Liver (tissue), 9 donors: Measurements from ENCODE around the gene SEMA4B. TPM values are rescaled to one million over a fixed set of nuclear protein-coding genes. Genes with fewer than 3 reads are reported as not detected.

Source experiments
- DNase-seq: peaks from one replicate; pipeline ENCODE4 v3.0.0-alpha.2; 2017; ENCODE audit warnings: low spot score
- H3K27ac ChIP-seq, 2 donors: one replicate each; pipeline ENCODE4 v1.7.0; 2013; ENCODE audit warnings: inconsistent platforms in 2 of 2, low read length in 2 of 2, control low read depth in 1 of 2, low read depth in 1 of 2, mild to moderate bottlenecking in 1 of 2
- H3K27me3 ChIP-seq, 4 donors: one replicate each; pipeline versions ENCODE4 v1.6.1 to v1.7.0; 2013; ENCODE audit warnings: low read length in 3 of 4, inconsistent platforms in 1 of 4, mild to moderate bottlenecking in 1 of 4, moderate library complexity in 1 of 4; ENCODE audit not compliant: control insufficient read depth in 4 of 4, insufficient read depth in 4 of 4
- H3K36me3 ChIP-seq, 4 donors: one replicate each; pipeline versions ENCODE4 v1.6.1 to v1.7.0; 2013; ENCODE audit warnings: low read length in 3 of 4, mild to moderate bottlenecking in 3 of 4, low read depth in 1 of 4, moderate library complexity in 1 of 4; ENCODE audit not compliant: control insufficient read depth in 4 of 4, insufficient read depth in 3 of 4
- H3K4me1 ChIP-seq, 4 donors: one replicate each; pipeline versions ENCODE4 v1.6.1 to v1.7.0; 2013; ENCODE audit warnings: low read length in 3 of 4, mild to moderate bottlenecking in 3 of 4, moderate library complexity in 1 of 4; ENCODE audit not compliant: control insufficient read depth in 4 of 4, insufficient read depth in 4 of 4
- H3K4me3 ChIP-seq, 3 donors: one replicate each; pipeline versions ENCODE4 v1.6.1 to v1.7.0; 2013; ENCODE audit warnings: low read length in 3 of 3, control low read depth in 1 of 3, low read depth in 1 of 3, mild to moderate bottlenecking in 1 of 3
- H3K9ac ChIP-seq, 2 donors: one replicate each; pipeline ENCODE4 v1.7.0; 2013; ENCODE audit warnings: low read length in 2 of 2, mild to moderate bottlenecking in 2 of 2, moderate library complexity in 2 of 2, control low read depth in 1 of 2, low read depth in 1 of 2
- H3K9me3 ChIP-seq, 4 donors: one replicate each; pipeline versions ENCODE4 v1.6.1 to v1.7.0; 2013; ENCODE audit warnings: low read length in 3 of 4; ENCODE audit not compliant: control insufficient read depth in 4 of 4
- EGR1 ChIP-seq, 2 donors: IDR thresholded peaks; 2 replicates each; pipeline ENCODE4 v1.6.1; 2016 to 2018; ENCODE audit warnings: antibody characterized with exemption in 2 of 2, low read depth in 2 of 2
- FOXA1 ChIP-seq: IDR thresholded peaks from 2 replicates; pipeline ENCODE4 v1.6.1; 2016; ENCODE audit warnings: antibody characterized with exemption
- FOXA2 ChIP-seq: IDR thresholded peaks from 2 replicates; pipeline ENCODE4 v1.6.1; 2016; ENCODE audit warnings: antibody characterized with exemption
- GABPA ChIP-seq, 2 donors: IDR thresholded peaks in 1 of 2; conservative IDR thresholded peaks in 1 of 2; 2 replicates each; pipeline ENCODE4 v1.6.1; 2016; ENCODE audit warnings: antibody characterized with exemption in 2 of 2, mild to moderate bottlenecking in 1 of 2, moderate library complexity in 1 of 2
- HNF4A ChIP-seq, 2 donors: conservative IDR thresholded peaks; 2 replicates each; pipeline ENCODE4 v1.6.1; 2016; ENCODE audit warnings: antibody characterized with exemption in 2 of 2, mild to moderate bottlenecking in 2 of 2
- HNF4G ChIP-seq: IDR thresholded peaks from 2 replicates; pipeline ENCODE4 v1.6.1; 2016; ENCODE audit warnings: antibody characterized with exemption
- JUND ChIP-seq, 2 donors: IDR thresholded peaks; 2 replicates each; pipeline ENCODE4 v1.6.1; 2016; ENCODE audit warnings: antibody characterized with exemption in 2 of 2
- NR2F2 ChIP-seq: IDR thresholded peaks from 2 replicates; pipeline ENCODE4 v1.6.1; 2016; ENCODE audit warnings: antibody characterized with exemption
- RAD21 ChIP-seq, 2 donors: IDR thresholded peaks; 2 replicates each; pipeline ENCODE4 v1.6.1; 2016; ENCODE audit warnings: antibody characterized with exemption in 2 of 2, mild to moderate bottlenecking in 2 of 2
- RXRA ChIP-seq, 2 donors: IDR thresholded peaks; 2 replicates each; pipeline ENCODE4 v1.6.1; 2017 to 2018; ENCODE audit warnings: antibody characterized with exemption in 2 of 2, mild to moderate bottlenecking in 1 of 2
- SP1 ChIP-seq: IDR thresholded peaks from 2 replicates; pipeline ENCODE4 v1.6.1; 2018; ENCODE audit warnings: antibody characterized with exemption, mild to moderate bottlenecking
- TAF1 ChIP-seq: conservative IDR thresholded peaks from 2 replicates; pipeline ENCODE4 v1.6.1; 2016; ENCODE audit warnings: antibody characterized with exemption, mild to moderate bottlenecking
- YY1 ChIP-seq: IDR thresholded peaks from 2 replicates; pipeline ENCODE4 v1.6.1; 2016; ENCODE audit warnings: antibody characterized with exemption, mild to moderate bottlenecking
- WGBS: extraction: QIAGEN DNeasy Blood & Tissue Kit; methylation state at CpG from one replicate; pipeline ENCODE4 v1.1.7; 2013; 5-methylcytosine and 5-hydroxymethylcytosine counted together
- polyA plus RNA-seq, 2 donors: library from polyadenylated mRNA; stranded (reverse) in 1 of 2; unstranded in 1 of 2; fragments of 200-250 nt in 1 of 2; fragments of >200 nt in 1 of 2; fragmentation: Nextera tagmentation in 1 of 2; extraction: Ambion mirVana in 1 of 2; gene quantifications; one replicate each; pipeline versions ENCODE4 v1.2.1 to v1.2.3, GENCODE V29; 2013 to 2015
- total RNA-seq, 2 donors: library from RNA; depleted of rRNA; stranded (reverse); fragments of >200 nt; gene quantifications; one replicate each; pipeline ENCODE4 v1.2.3, GENCODE V29; 2014
- TF ChIP-seq, protein P1 (sequence below): IDR thresholded peaks from 2 replicates; pipeline ENCODE4 v1.6.1; 2016; ENCODE audit warnings: antibody characterized with exemption
- TF ChIP-seq, protein P2 (sequence below): IDR thresholded peaks from 2 replicates; pipeline ENCODE4 v1.6.1; 2016; ENCODE audit warnings: antibody characterized with exemption
- TF ChIP-seq, protein P3 (sequence below): fragments of 150-350 bp; IDR thresholded peaks from 2 replicates; pipeline ENCODE4 v1.5.1; 2017; ENCODE audit warnings: improper control_type of control experiment, low read depth, low read length; ENCODE audit not compliant: missing input control
- TF ChIP-seq, protein P4 (sequence below): IDR thresholded peaks from 2 replicates; pipeline ENCODE4 v1.6.1; 2016; ENCODE audit warnings: antibody characterized with exemption, mild to moderate bottlenecking
- TF ChIP-seq, protein P5 (sequence below): IDR thresholded peaks from 2 replicates; pipeline ENCODE4 v1.6.1; 2016; ENCODE audit warnings: antibody characterized with exemption
- donor health status: healthy.
- donor health status: healthy.
- donor health status: healthy.
- donor health status: healthy.
- donor health status: healthy.

SEMA4B gene
- total and polyA plus RNA-seq, 4 donors, result 14.3 to 52.2 (median 27.0) TPM

DNA sequence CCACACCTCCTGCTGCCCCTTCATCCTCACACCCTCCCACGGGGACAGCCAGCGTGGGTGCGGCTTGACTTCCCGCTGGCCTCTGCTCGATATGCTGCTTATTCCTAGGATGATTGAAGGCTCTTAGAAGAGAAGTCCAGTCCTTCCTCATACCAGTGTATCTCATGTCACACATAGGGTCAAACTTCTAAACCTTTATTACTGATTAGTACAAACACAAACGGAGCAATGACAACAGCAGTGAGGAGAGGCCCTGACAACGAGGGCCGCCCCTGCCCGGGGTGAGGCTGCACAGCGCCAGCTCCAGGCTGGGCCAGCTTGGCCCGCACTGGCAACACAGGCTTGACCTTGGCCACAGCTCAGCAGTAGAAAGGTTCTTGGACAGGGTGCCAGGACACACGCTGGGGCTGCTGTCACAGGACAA lies 29.0 kb downstream of the SEMA4B start:
- peaks cover 13 to 47% (median 35%) of the 10 kb centered on the region in 4 donors for H3K4me1 ChIP-seq
- TF ChIP-seq SP1 (peak; percentile 42), GABPA (IDR thresholded peaks at IDR 0.05 in 1 of 2, conservative IDR thresholded peaks at IDR 0.05 in 1 of 2) (no peak), FOXA1 (peak; percentile 9), YY1 (no peak), TAF1 (no peak), RAD21 (IDR thresholded peaks at IDR 0.05) (peak; percentile 36 to 55), NR2F2 (peak; percentile 42), FOXA2 (no peak), EGR1 (IDR thresholded peaks at IDR 0.05; ENCODE audit: low read depth in 2 of 2) (no peak), RXRA (IDR thresholded peaks at IDR 0.05) (peak; percentile 55 to 67), HNF4G (no peak), HNF4A (conservative IDR thresholded peaks at IDR 0.05) (peak; percentile 53 to 76), JUND (IDR thresholded peaks at IDR 0.05) (no peak)
- TF ChIP-seq, protein P1, sequence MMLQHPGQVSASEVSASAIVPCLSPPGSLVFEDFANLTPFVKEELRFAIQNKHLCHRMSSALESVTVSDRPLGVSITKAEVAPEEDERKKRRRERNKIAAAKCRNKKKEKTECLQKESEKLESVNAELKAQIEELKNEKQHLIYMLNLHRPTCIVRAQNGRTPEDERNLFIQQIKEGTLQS, result no peak
- TF ChIP-seq, protein P2, sequence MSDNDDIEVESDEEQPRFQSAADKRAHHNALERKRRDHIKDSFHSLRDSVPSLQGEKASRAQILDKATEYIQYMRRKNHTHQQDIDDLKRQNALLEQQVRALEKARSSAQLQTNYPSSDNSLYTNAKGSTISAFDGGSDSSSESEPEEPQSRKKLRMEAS, result no peak
- TF ChIP-seq, protein P3, sequence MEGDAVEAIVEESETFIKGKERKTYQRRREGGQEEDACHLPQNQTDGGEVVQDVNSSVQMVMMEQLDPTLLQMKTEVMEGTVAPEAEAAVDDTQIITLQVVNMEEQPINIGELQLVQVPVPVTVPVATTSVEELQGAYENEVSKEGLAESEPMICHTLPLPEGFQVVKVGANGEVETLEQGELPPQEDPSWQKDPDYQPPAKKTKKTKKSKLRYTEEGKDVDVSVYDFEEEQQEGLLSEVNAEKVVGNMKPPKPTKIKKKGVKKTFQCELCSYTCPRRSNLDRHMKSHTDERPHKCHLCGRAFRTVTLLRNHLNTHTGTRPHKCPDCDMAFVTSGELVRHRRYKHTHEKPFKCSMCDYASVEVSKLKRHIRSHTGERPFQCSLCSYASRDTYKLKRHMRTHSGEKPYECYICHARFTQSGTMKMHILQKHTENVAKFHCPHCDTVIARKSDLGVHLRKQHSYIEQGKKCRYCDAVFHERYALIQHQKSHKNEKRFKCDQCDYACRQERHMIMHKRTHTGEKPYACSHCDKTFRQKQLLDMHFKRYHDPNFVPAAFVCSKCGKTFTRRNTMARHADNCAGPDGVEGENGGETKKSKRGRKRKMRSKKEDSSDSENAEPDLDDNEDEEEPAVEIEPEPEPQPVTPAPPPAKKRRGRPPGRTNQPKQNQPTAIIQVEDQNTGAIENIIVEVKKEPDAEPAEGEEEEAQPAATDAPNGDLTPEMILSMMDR, result no peak
- TF ChIP-seq, protein P4, sequence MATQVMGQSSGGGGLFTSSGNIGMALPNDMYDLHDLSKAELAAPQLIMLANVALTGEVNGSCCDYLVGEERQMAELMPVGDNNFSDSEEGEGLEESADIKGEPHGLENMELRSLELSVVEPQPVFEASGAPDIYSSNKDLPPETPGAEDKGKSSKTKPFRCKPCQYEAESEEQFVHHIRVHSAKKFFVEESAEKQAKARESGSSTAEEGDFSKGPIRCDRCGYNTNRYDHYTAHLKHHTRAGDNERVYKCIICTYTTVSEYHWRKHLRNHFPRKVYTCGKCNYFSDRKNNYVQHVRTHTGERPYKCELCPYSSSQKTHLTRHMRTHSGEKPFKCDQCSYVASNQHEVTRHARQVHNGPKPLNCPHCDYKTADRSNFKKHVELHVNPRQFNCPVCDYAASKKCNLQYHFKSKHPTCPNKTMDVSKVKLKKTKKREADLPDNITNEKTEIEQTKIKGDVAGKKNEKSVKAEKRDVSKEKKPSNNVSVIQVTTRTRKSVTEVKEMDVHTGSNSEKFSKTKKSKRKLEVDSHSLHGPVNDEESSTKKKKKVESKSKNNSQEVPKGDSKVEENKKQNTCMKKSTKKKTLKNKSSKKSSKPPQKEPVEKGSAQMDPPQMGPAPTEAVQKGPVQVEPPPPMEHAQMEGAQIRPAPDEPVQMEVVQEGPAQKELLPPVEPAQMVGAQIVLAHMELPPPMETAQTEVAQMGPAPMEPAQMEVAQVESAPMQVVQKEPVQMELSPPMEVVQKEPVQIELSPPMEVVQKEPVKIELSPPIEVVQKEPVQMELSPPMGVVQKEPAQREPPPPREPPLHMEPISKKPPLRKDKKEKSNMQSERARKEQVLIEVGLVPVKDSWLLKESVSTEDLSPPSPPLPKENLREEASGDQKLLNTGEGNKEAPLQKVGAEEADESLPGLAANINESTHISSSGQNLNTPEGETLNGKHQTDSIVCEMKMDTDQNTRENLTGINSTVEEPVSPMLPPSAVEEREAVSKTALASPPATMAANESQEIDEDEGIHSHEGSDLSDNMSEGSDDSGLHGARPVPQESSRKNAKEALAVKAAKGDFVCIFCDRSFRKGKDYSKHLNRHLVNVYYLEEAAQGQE, result no peak
- TF ChIP-seq, protein P5, sequence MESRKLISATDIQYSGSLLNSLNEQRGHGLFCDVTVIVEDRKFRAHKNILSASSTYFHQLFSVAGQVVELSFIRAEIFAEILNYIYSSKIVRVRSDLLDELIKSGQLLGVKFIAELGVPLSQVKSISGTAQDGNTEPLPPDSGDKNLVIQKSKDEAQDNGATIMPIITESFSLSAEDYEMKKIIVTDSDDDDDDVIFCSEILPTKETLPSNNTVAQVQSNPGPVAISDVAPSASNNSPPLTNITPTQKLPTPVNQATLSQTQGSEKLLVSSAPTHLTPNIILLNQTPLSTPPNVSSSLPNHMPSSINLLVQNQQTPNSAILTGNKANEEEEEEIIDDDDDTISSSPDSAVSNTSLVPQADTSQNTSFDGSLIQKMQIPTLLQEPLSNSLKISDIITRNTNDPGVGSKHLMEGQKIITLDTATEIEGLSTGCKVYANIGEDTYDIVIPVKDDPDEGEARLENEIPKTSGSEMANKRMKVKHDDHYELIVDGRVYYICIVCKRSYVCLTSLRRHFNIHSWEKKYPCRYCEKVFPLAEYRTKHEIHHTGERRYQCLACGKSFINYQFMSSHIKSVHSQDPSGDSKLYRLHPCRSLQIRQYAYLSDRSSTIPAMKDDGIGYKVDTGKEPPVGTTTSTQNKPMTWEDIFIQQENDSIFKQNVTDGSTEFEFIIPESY, result no peak
- DNase-seq, result no peak
- H3K27me3 ChIP-seq, result no peaks in the 10 kb centered on the region
- H3K9ac ChIP-seq, result peak overlapping the region in 1 of 2 donors; percentile 90
- peak overlapping the region; percentile 47 to 63 for H3K27ac ChIP-seq
- H3K4me3 ChIP-seq, result no peak overlapping the region
- H3K9me3 ChIP-seq, result no peaks in the 10 kb centered on the region
- WGBS, result 30% methylated on average over 12 of the region's 12 CpGs
- peaks cover 14 to 42% (median 32%) of the 10 kb centered on the region in 4 donors for H3K36me3 ChIP-seq
